Measurements from ENCODE around the gene PPP1R12C. TPM values are rescaled to one million over a fixed set of nuclear protein-coding genes. Genes with fewer than 3 reads are reported as not detected.

The PPP1R12C gene
- total and polyA plus RNA-seq, 10 of the 15 experiments (the other 5 are each of a cell fraction or from before 2014, with no cell fraction given): 1.4 to 84.7 (median 20.5) TPM

GRCh38 chr19:55088543-55089341, 28.7 kb downstream of the PPP1R12C start:
- no peaks in the 10 kb centered on the region; a peak in 2 of 4 replicates for H3K36me3 ChIP-seq (ENCODE audit: control insufficient read depth in 2 of 2, insufficient read depth in 2 of 2, low read length in 1 of 2)
- 0 out of 2 replicates have a peak, but pooled peaks cover 3% of the 10 kb centered on the region for H3K4me1 ChIP-seq (ENCODE audit: control insufficient read depth, insufficient read depth, low read length)
- H3K4me3 ChIP-seq: no peak overlapping the region
- ChIA-PET POLR2A (no interaction called here), CTCF (interaction anchor here (0.6 to 3.2 kb wide), 23 partner anchors 8 to 718 kb away, joined by 3 to 18 read pairs (median 4); partner anchors contain the start of gene RDH13), SMC1A (ENCODE audit: uncharacterized antibody, unreplicated experiment) (interaction anchor here (0.6 to 1.3 kb wide), 3 partner anchors 367 to 603 kb away, joined by 3 read pairs; no protein-coding TSS in a partner anchor), RAD21 (ENCODE audit: unreplicated experiment) (interaction anchor here (0.6 to 2.3 kb wide), 4 partner anchors 10 to 435 kb away, joined by 3 to 14 read pairs (median 3); no protein-coding TSS in a partner anchor)
- no peak overlapping the region for H3K27ac ChIP-seq (ENCODE audit: control insufficient read depth, insufficient read depth)
- H3K9ac ChIP-seq (ENCODE audit: control insufficient read depth, insufficient read depth, low read length): no peak overlapping the region
- H3K4me2 ChIP-seq (ENCODE audit: control insufficient read depth, insufficient read depth): no peak overlapping the region
- DNase-seq (ENCODE audit: low read depth, low spot score) (no peak), ATAC-seq (peak; percentile 81), FAIRE-seq (peak; percentile 13)
- no peaks in the 10 kb centered on the region for H4K20me1 ChIP-seq (ENCODE audit: control insufficient read depth, insufficient read depth)
- H3K79me2 ChIP-seq (ENCODE audit: control insufficient read depth, insufficient read depth, low read length): no peaks in the 10 kb centered on the region
- peaks cover 0 to 7% of the 10 kb centered on the region in 2 experiments; a peak in 2 of 4 replicates for H3K27me3 ChIP-seq (replicated peaks in 1 of 2; ENCODE audit: control insufficient read depth in 2 of 2, insufficient read depth in 2 of 2, low read length in 1 of 2)
- H2AFZ ChIP-seq (ENCODE audit: control insufficient read depth, low read depth, low read length): no peak overlapping the region
- in situ Hi-C loops (cut with MboI): no loop called here
- no TSS peak for BruUV-seq (replicated peaks)
- H3K9me3 ChIP-seq (replicated peaks; ENCODE audit: control insufficient read depth, insufficient read depth, low read length): no peaks in the 10 kb centered on the region
- intact Hi-C loops (cut with micrococcal nuclease; ENCODE audit: unreplicated experiment): no loop called here
- WGBS (ENCODE audit: insufficient coverage, insufficient replicate concordance, low lambda C conversion rate, missing lambda C conversion rate): 34% methylated on average over 14 of the region's 18 CpGs
- TF ChIP-seq LARP7 (IDR thresholded peaks at IDR 0.05) (no peak), ATF7 (IDR thresholded peaks at IDR 0.05; ENCODE audit: low read depth) (no peak), BMI1 (IDR thresholded peaks at IDR 0.05; ENCODE audit: borderline replicate concordance) (no peak), RUNX3 (IDR thresholded peaks at IDR 0.05; ENCODE audit: low read length) (no peak), HDAC6 (IDR thresholded peaks at IDR 0.05; ENCODE audit: unreplicated experiment) (no peak), RAD21 (IDR thresholded peaks at IDR 0.05; ENCODE audit: insufficient read depth, low read depth, low read length) (peak; percentile 50), SMAD1 (IDR thresholded peaks at IDR 0.05; ENCODE audit: low read depth, partially characterized antibody) (no peak), MXI1 (IDR thresholded peaks at IDR 0.05; ENCODE audit: low read depth, low read length) (no peak), NR2C1 (IDR thresholded peaks at IDR 0.05) (no peak), MEF2A (IDR thresholded peaks at IDR 0.05; ENCODE audit: insufficient read depth, low read depth, low read length) (no peak), TCF3 (IDR thresholded peaks at IDR 0.05; ENCODE audit: borderline replicate concordance, insufficient read depth, low read depth, low read length) (no peak), SIN3A (IDR thresholded peaks at IDR 0.05; ENCODE audit: low read depth, low read length) (no peak), SMC3 (IDR thresholded peaks at IDR 0.05; ENCODE audit: borderline replicate concordance, low read length) (peak; percentile 41; the same call in 1 of the 2 replicates), KAT2A (conservative IDR thresholded peaks at IDR 0.05; ENCODE audit: control insufficient read depth, low read depth, low read length) (no peak)
- TF ChIP-seq, protein P1, sequence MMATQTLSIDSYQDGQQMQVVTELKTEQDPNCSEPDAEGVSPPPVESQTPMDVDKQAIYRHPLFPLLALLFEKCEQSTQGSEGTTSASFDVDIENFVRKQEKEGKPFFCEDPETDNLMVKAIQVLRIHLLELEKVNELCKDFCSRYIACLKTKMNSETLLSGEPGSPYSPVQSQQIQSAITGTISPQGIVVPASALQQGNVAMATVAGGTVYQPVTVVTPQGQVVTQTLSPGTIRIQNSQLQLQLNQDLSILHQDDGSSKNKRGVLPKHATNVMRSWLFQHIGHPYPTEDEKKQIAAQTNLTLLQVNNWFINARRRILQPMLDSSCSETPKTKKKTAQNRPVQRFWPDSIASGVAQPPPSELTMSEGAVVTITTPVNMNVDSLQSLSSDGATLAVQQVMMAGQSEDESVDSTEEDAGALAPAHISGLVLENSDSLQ (IDR thresholded peaks at IDR 0.05): no peak
- TF ChIP-seq, protein P2, sequence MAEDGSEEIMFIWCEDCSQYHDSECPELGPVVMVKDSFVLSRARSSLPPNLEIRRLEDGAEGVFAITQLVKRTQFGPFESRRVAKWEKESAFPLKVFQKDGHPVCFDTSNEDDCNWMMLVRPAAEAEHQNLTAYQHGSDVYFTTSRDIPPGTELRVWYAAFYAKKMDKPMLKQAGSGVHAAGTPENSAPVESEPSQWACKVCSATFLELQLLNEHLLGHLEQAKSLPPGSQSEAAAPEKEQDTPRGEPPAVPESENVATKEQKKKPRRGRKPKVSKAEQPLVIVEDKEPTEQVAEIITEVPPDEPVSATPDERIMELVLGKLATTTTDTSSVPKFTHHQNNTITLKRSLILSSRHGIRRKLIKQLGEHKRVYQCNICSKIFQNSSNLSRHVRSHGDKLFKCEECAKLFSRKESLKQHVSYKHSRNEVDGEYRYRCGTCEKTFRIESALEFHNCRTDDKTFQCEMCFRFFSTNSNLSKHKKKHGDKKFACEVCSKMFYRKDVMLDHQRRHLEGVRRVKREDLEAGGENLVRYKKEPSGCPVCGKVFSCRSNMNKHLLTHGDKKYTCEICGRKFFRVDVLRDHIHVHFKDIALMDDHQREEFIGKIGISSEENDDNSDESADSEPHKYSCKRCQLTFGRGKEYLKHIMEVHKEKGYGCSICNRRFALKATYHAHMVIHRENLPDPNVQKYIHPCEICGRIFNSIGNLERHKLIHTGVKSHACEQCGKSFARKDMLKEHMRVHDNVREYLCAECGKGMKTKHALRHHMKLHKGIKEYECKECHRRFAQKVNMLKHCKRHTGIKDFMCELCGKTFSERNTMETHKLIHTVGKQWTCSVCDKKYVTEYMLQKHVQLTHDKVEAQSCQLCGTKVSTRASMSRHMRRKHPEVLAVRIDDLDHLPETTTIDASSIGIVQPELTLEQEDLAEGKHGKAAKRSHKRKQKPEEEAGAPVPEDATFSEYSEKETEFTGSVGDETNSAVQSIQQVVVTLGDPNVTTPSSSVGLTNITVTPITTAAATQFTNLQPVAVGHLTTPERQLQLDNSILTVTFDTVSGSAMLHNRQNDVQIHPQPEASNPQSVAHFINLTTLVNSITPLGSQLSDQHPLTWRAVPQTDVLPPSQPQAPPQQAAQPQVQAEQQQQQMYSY (CRISPR knock-in tag; IDR thresholded peaks at IDR 0.05): no peak
- TF ChIP-seq, protein P3, sequence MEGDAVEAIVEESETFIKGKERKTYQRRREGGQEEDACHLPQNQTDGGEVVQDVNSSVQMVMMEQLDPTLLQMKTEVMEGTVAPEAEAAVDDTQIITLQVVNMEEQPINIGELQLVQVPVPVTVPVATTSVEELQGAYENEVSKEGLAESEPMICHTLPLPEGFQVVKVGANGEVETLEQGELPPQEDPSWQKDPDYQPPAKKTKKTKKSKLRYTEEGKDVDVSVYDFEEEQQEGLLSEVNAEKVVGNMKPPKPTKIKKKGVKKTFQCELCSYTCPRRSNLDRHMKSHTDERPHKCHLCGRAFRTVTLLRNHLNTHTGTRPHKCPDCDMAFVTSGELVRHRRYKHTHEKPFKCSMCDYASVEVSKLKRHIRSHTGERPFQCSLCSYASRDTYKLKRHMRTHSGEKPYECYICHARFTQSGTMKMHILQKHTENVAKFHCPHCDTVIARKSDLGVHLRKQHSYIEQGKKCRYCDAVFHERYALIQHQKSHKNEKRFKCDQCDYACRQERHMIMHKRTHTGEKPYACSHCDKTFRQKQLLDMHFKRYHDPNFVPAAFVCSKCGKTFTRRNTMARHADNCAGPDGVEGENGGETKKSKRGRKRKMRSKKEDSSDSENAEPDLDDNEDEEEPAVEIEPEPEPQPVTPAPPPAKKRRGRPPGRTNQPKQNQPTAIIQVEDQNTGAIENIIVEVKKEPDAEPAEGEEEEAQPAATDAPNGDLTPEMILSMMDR (IDR thresholded peaks at IDR 0.05 in 2 of 3, conservative IDR thresholded peaks at IDR 0.05 in 1 of 3; ENCODE audit: control insufficient read depth in 2 of 3, extremely low read depth in 1 of 3, insufficient read depth in 1 of 3, low read depth in 3 of 3, low read length in 3 of 3): peak; percentile 48 to 76 (median 54)
